Neuronal stem cell (in vitro differentiated cells): ENCODE measurements around the gene AMZ2.

ENCODE experiments used
- DNase-seq: peaks from one replicate; pipeline ENCODE4 v3.0.0-alpha.2; 2013; ENCODE audit warnings: low spot score
- H2AFZ ChIP-seq: one replicate; pipeline ENCODE4 v1.6.1; 2013; ENCODE audit warnings: mild to moderate bottlenecking, low read length, inconsistent platforms
- H2AK5ac ChIP-seq: 2 replicates; pipeline ENCODE4 v1.6.1; 2013; ENCODE audit warnings: low read depth, mild to moderate bottlenecking, inconsistent platforms, low read length, moderate library complexity, mixed read lengths
- H2BK120ac ChIP-seq: 2 replicates; pipeline ENCODE4 v1.6.1; 2013; ENCODE audit warnings: low read depth, mild to moderate bottlenecking, inconsistent platforms, low read length, moderate library complexity, mixed read lengths
- H2BK12ac ChIP-seq: one replicate; pipeline ENCODE4 v1.6.1; 2013; ENCODE audit warnings: low read length, inconsistent platforms
- H2BK15ac ChIP-seq: 2 replicates; pipeline ENCODE4 v1.6.1; 2013; ENCODE audit warnings: mild to moderate bottlenecking, low read length, inconsistent platforms, mixed read lengths
- H2BK5ac ChIP-seq: one replicate; pipeline ENCODE4 v1.6.1; 2013; ENCODE audit warnings: inconsistent platforms, mild to moderate bottlenecking, low read length, moderate library complexity
- H3K14ac ChIP-seq: one replicate; pipeline ENCODE4 v1.6.1; 2013; ENCODE audit warnings: low read length, inconsistent platforms
- H3K18ac ChIP-seq: 2 replicates; pipeline ENCODE4 v1.6.1; 2013; ENCODE audit warnings: low read length, inconsistent platforms
- H3K23ac ChIP-seq: 2 replicates; pipeline ENCODE4 v1.6.1; 2013; ENCODE audit warnings: low read depth, mild to moderate bottlenecking, mixed read lengths, low read length, inconsistent platforms; ENCODE audit not compliant: poor library complexity
- H3K27ac ChIP-seq: replicated peaks from 3 replicates; pipeline ENCODE4 v1.5.1; 2013; ENCODE audit warnings: low read length, inconsistent platforms
- H3K27me3 ChIP-seq, 3 experiments: 2 replicates each; pipeline ENCODE4 v1.6.1; 2013; ENCODE audit warnings: low read length in 3 of 3, mild to moderate bottlenecking in 2 of 3, inconsistent platforms in 1 of 3, low read depth in 1 of 3, mixed read lengths in 1 of 3, moderate library complexity in 1 of 3; ENCODE audit not compliant: control insufficient read depth in 3 of 3, insufficient read depth in 3 of 3
- H3K36me3 ChIP-seq, 2 donors: replicated peaks in 1 of 2; 2 replicates each; pipeline ENCODE4 v1.6.1; 2013; ENCODE audit warnings: low read length in 2 of 2; ENCODE audit not compliant: control insufficient read depth in 2 of 2, insufficient read depth in 2 of 2
- H3K4ac ChIP-seq: 2 replicates; pipeline ENCODE4 v1.6.1; 2013; ENCODE audit warnings: inconsistent platforms, mild to moderate bottlenecking, low read length, moderate library complexity
- H3K4me1 ChIP-seq, 2 donors: 1 replicate in 1 of 2; 2 replicates in 1 of 2; pipeline ENCODE4 v1.6.1; 2013; ENCODE audit warnings: low read length in 2 of 2, low read depth in 1 of 2; ENCODE audit not compliant: control insufficient read depth in 2 of 2, insufficient read depth in 1 of 2
- H3K4me2 ChIP-seq: one replicate; pipeline ENCODE4 v1.6.1; 2013; ENCODE audit warnings: mild to moderate bottlenecking, low read length, inconsistent platforms; ENCODE audit not compliant: insufficient read depth, poor library complexity, severe bottlenecking
- H3K4me3 ChIP-seq, 2 donors: 2 replicates each; pipeline ENCODE4 v1.5.1; 2013; ENCODE audit warnings: low read length in 2 of 2, mild to moderate bottlenecking in 2 of 2, inconsistent platforms in 1 of 2, moderate library complexity in 1 of 2
- H3K79me1 ChIP-seq: one replicate; pipeline ENCODE4 v1.6.1; 2013; ENCODE audit warnings: low read depth, mild to moderate bottlenecking, inconsistent platforms, low read length, moderate library complexity
- H3K9ac ChIP-seq: one replicate; pipeline ENCODE4 v1.6.1; 2013; ENCODE audit warnings: mild to moderate bottlenecking, low read depth, low read length, inconsistent platforms; ENCODE audit not compliant: poor library complexity
- H3K9me3 ChIP-seq, 2 donors: replicated peaks in 1 of 2; 2 replicates each; pipeline versions ENCODE3 to v1.6.1; 2013; ENCODE audit warnings: low read length in 2 of 2, mild to moderate bottlenecking in 2 of 2, inconsistent platforms in 1 of 2, low read depth in 1 of 2, mixed read lengths in 1 of 2, moderate library complexity in 1 of 2; ENCODE audit not compliant: control insufficient read depth in 2 of 2, insufficient read depth in 1 of 2
- H4K8ac ChIP-seq: one replicate; pipeline ENCODE4 v1.6.1; 2013; ENCODE audit warnings: low read depth, mild to moderate bottlenecking, inconsistent platforms, low read length, moderate library complexity
- H4K91ac ChIP-seq: one replicate; pipeline ENCODE4 v1.6.1; 2013; ENCODE audit warnings: low read length, low read depth, mild to moderate bottlenecking, inconsistent platforms; ENCODE audit not compliant: poor library complexity
- WGBS, 2 donors: extraction: QIAGEN DNeasy Blood & Tissue Kit; methylation state at CpG; one replicate each; pipeline ENCODE4 v1.1.7; 2013; ENCODE audit warnings: missing lambda C conversion rate in 2 of 2, mixed read lengths in 1 of 2; ENCODE audit not compliant: insufficient read length in 2 of 2, insufficient replicate concordance in 1 of 2; ENCODE audit errors: extremely low coverage in 2 of 2; 5-methylcytosine and 5-hydroxymethylcytosine counted together

AMZ2 gene

DNA sequence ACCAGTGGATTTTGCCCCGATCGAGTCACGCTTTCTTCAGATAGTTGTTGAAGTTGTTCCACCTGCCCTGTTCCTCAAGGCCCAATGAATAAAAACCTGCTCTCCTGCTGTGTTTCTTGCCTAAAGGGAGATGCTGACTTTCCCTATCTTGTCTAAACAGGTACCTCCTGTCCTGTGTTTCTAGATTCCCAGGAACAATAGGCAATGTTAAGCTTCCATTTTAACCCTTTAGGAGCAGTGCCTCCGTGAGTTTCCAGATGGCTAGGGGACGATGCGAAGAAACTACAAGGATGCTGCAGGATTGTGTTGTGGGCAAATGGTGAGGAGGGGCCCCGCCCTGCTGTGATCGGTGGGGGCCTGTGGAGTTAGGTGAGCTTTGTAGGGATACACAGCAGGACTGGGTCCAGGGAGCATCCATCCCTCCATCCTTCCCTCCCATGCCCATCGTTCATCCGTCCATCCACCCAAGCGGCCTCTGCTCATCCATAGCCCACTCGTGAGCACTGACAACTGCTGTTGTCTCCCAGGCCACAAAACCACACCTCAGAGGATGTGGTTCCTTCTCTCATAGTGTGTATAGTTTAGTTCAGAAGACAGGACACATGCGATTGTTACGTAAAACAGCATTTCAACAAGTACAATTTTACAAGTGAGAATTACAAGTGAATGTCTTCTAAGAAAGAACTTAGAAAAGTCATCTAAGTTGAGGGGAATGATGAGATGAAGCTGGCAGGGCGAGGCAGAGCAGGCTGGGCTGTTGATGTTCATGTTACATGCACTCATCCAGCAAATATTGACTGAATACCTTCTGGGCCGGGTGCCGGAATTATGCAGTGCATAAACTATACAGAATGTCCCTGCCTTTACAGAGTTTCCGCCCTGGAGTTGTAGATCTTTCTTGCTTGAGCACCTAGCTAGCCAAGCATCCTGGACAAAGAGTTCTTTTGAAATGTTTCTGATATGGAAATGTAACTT lies 48.7 kb downstream of the AMZ2 start:
- Histone ChIP-seq H3K18ac (peak overlapping the region; percentile 16), H2BK120ac (no peak overlapping the region), H3K4ac (no peak overlapping the region), H2BK15ac (no peak overlapping the region), H4K8ac (no peak overlapping the region), H2BK5ac (no peak overlapping the region), H4K91ac (no peak overlapping the region), H2AK5ac (no peak overlapping the region), H2BK12ac (no peak overlapping the region), H3K14ac (no peak overlapping the region), H3K9me3 (peaks cover 0 to 13% of the 10 kb centered on the region in 2 donors), H3K23ac (no peak overlapping the region), H3K27me3 (no peaks in the 10 kb centered on the region), H3K4me2 (no peak overlapping the region), H3K27ac (no peak overlapping the region), H3K4me1 (peaks cover 9 to 16% of the 10 kb centered on the region in 2 donors), H3K4me3 (no peak overlapping the region), H2AFZ (no peak overlapping the region), H3K79me1 (no peaks in the 10 kb centered on the region), H3K9ac (no peak overlapping the region), H3K36me3 (no peaks in the 10 kb centered on the region)
- no peak for DNase-seq
- WGBS, 2 donors: no CpG with 5 or more reads among the region's 18 CpGs

DNA sequence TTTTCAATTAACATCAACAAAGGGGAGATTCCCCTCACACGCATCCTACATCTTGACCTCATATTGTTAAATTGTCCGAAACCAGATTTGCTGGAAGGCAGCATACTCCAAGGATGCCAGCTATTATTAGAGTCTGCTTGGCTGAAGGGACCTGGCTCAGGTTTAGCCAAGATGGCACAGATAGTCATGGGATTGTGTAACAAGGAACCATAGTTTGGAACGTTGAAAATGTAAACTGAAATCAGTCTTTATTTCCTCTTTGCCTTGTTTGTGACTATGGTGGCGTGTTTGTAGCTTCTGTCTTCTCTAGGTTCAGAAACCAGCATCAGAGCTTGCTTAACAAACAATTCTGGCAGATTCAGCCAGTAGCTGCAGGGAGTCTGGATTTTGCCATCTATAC lies 49.4 kb downstream of the AMZ2 start:
- no CpG with 5 or more reads among the region's 4 CpGs for WGBS, 2 donors
- H3K79me1 ChIP-seq: no peaks in the 10 kb centered on the region
- no peak overlapping the region for H4K91ac ChIP-seq
- H2BK15ac ChIP-seq: no peak overlapping the region
- H3K23ac ChIP-seq: no peak overlapping the region
- H3K27me3 ChIP-seq: no peaks in the 10 kb centered on the region
- no peak overlapping the region for H3K14ac ChIP-seq
- peaks cover 9 to 16% of the 10 kb centered on the region in 2 donors for H3K4me1 ChIP-seq
- no peak for DNase-seq
- H3K9me3 ChIP-seq: peaks cover 0 to 13% of the 10 kb centered on the region in 2 donors
- no peak overlapping the region for H2AFZ ChIP-seq
- no peak overlapping the region for H2BK5ac ChIP-seq
- no peak overlapping the region for H3K18ac ChIP-seq
- H3K4me3 ChIP-seq: no peak overlapping the region
- H2BK12ac ChIP-seq: no peak overlapping the region
- no peak overlapping the region for H4K8ac ChIP-seq
- no peak overlapping the region for H2BK120ac ChIP-seq
- H3K4me2 ChIP-seq: no peak overlapping the region
- no peak overlapping the region for H3K27ac ChIP-seq
- H3K36me3 ChIP-seq: no peaks in the 10 kb centered on the region
- H2AK5ac ChIP-seq: no peak overlapping the region
- H3K4ac ChIP-seq: no peak overlapping the region
- H3K9ac ChIP-seq: no peak overlapping the region

GRCh38 chr17:68298601-68299000 lies 50.8 kb downstream of the AMZ2 start:
- peaks cover 0 to 13% of the 10 kb centered on the region in 2 donors for H3K9me3 ChIP-seq
- no peaks in the 10 kb centered on the region for H3K36me3 ChIP-seq
- H3K4ac ChIP-seq: no peak overlapping the region
- no peaks in the 10 kb centered on the region for H3K27me3 ChIP-seq
- H2AK5ac ChIP-seq: no peak overlapping the region
- H3K9ac ChIP-seq: no peak overlapping the region
- H3K4me1 ChIP-seq: peaks cover 8% of the 10 kb centered on the region in 2 donors
- no peak overlapping the region for H3K23ac ChIP-seq
- no peak overlapping the region for H2AFZ ChIP-seq
- no peak overlapping the region for H4K8ac ChIP-seq
- no peak for DNase-seq
- H4K91ac ChIP-seq: no peak overlapping the region
- no peak overlapping the region for H2BK12ac ChIP-seq
- no peak overlapping the region for H2BK120ac ChIP-seq
- no peak overlapping the region for H3K18ac ChIP-seq
- no peaks in the 10 kb centered on the region for H3K79me1 ChIP-seq
- H2BK5ac ChIP-seq: no peak overlapping the region
- H3K4me3 ChIP-seq: no peak overlapping the region
- H3K4me2 ChIP-seq: no peak overlapping the region
- H3K14ac ChIP-seq: no peak overlapping the region
- no peak overlapping the region for H3K27ac ChIP-seq
- H2BK15ac ChIP-seq: no peak overlapping the region

- DNase-seq: no peak
- H2BK5ac ChIP-seq: no peak overlapping the region
- peaks cover 0 to 13% of the 10 kb centered on the region in 2 donors for H3K9me3 ChIP-seq
- no peak overlapping the region for H2BK12ac ChIP-seq
- no peak overlapping the region for H3K27ac ChIP-seq
- H3K23ac ChIP-seq: no peak overlapping the region
- no peaks in the 10 kb centered on the region for H3K27me3 ChIP-seq
- H3K18ac ChIP-seq: no peak overlapping the region
- no peak overlapping the region for H4K91ac ChIP-seq
- H3K4me1 ChIP-seq: peaks cover 0 to 5% of the 10 kb centered on the region in 2 donors
- H3K4me2 ChIP-seq: no peak overlapping the region
- H3K9ac ChIP-seq: no peak overlapping the region
- no peak overlapping the region for H2BK120ac ChIP-seq
- H3K79me1 ChIP-seq: no peaks in the 10 kb centered on the region
- H3K4me3 ChIP-seq: no peak overlapping the region
- no peak overlapping the region for H2AFZ ChIP-seq
- no CpG with 5 or more reads among the region's 3 CpGs for WGBS, 2 donors
- no peak overlapping the region for H2AK5ac ChIP-seq
- no peak overlapping the region for H2BK15ac ChIP-seq
- no peak overlapping the region for H3K4ac ChIP-seq
- no peaks in the 10 kb centered on the region for H3K36me3 ChIP-seq
- H3K14ac ChIP-seq: no peak overlapping the region
- H4K8ac ChIP-seq: no peak overlapping the region
Observed at GRCh38 chr17:68299817-68300216, 52.0 kb downstream of the AMZ2 start.
